ENCODE data around the gene TFEC.

Gene TFEC

GRCh38 chr7:116028787-116029186, 1.8 kb downstream of the TFEC start:
- Histone ChIP-seq H3K36me3 (no peaks in the 10 kb centered on the region), H3K4me3 (ENCODE audit: low read depth, low read length) (no peak overlapping the region), H3K9me3 (no peaks in the 10 kb centered on the region), H3K4me1 (no peaks in the 10 kb centered on the region), H3K27me3 (no peaks in the 10 kb centered on the region)
- DNase-seq = no peak
- no peak for TF ChIP-seq CTCF (IDR thresholded peaks at IDR 0.05; ENCODE audit: low read depth, low read length)

- Histone ChIP-seq H3K9me3 (no peaks in the 10 kb centered on the region), H3K36me3 (no peaks in the 10 kb centered on the region), H3K4me3 (ENCODE audit: low read depth, low read length) (no peak overlapping the region), H3K27me3 (no peaks in the 10 kb centered on the region), H3K4me1 (no peaks in the 10 kb centered on the region)
- TF ChIP-seq CTCF (IDR thresholded peaks at IDR 0.05; ENCODE audit: low read depth, low read length) = no peak
- no peak for DNase-seq
Measured at GRCh38 chr7:116027786-116028185, 2.8 kb downstream of the TFEC start.

DNA sequence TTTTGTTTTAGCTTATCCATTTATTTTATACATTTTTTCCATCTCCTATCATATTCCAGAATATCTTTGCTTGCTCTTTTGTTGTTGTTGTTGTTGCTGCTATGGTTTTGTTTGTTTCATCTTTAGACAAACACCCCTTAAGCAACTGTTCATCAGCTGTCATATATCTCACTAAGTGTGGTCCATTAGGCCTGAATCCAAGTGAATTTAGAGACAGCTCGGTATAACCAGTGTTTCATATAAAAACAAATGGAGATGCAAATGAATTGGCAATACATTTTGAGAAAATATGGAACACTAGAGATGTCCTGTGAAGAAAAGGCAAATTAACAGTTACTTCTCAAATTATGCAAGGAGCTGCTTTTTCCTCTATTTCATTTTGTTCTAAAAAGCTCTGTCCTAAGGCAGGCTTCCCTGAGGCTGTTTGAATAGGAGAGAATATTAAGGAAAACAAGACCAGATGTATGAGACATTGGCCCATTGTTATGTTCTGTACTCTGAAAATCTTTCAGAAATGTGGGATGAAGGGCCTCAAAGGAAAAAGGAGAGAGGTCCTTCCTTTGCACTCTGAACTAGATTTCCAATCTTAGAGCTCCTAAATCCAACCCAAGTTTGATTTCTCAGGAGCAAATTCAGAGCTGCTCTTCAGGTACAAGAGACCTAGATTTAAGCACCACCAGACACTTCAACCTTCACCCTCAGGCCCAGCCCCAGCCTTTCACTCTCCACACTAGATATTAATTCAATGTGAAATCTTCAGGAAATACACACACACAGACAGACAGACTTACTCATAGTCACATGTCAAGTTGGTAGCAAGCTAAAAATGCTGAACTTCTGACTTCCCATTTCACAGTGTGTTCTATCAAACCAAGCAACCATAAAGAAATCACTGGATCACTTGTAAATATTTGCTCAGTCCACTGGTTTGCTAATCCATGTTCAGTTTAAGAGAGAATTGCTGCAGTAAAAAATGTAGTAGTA, 5.4 kb downstream of the TFEC start:
- Histone ChIP-seq H3K4me1 (no peaks in the 10 kb centered on the region), H3K36me3 (no peaks in the 10 kb centered on the region), H3K9me3 (no peaks in the 10 kb centered on the region), H3K4me3 (ENCODE audit: low read depth, low read length) (no peak overlapping the region), H3K27me3 (no peaks in the 10 kb centered on the region)
- DNase-seq = no peak
- TF ChIP-seq CTCF (IDR thresholded peaks at IDR 0.05; ENCODE audit: low read depth, low read length) = no peak

DNA sequence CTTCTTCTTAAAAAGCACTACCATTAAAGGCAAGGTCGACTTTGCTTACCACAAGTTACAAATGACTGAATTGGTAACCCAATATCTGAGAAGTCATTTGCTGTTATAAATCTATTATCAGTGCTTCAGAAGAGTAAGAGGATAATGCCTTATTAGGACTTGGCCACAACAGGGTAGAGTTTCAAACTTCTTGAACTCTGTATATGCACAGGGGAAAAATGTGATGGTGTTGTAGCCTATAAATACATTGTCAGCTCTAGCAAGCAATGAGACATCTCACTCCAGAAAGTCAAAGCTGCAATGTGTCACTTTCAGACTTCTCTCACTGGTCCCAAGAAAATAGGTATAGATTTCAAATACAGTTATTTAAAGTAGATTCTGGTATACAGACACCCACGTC, 9.3 kb downstream of the TFEC start:
- H3K9me3 ChIP-seq = no peaks in the 10 kb centered on the region
- no peak for DNase-seq
- no peak overlapping the region for H3K4me3 ChIP-seq (ENCODE audit: low read depth, low read length)
- no peaks in the 10 kb centered on the region for H3K27me3 ChIP-seq
- no peaks in the 10 kb centered on the region for H3K36me3 ChIP-seq
- no peaks in the 10 kb centered on the region for H3K4me1 ChIP-seq
- TF ChIP-seq CTCF (IDR thresholded peaks at IDR 0.05; ENCODE audit: low read depth, low read length) = no peak

DNA sequence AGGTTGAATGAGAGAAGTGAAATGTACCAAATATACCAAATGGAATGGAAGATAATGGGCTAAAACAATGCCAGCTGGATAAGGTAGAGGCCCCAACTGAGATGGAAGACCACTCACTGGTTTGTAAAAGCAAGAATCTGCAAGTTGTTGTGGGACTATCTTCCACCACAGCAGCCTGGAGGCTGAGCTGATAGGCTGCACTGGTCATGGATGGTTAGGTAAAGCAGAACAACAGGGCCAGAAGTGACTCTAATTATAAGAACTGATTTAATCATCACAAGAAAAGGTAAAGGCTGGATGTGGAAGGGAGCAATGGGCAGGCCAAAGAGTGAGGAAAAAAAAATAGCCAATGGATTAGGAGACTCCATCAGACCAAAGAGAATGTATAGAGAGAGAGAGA, 11.8 kb downstream of the TFEC start:
- no peaks in the 10 kb centered on the region for H3K36me3 ChIP-seq
- H3K9me3 ChIP-seq = no peaks in the 10 kb centered on the region
- H3K4me3 ChIP-seq (ENCODE audit: low read depth, low read length) = no peak overlapping the region
- no peaks in the 10 kb centered on the region for H3K27me3 ChIP-seq
- H3K4me1 ChIP-seq = no peaks in the 10 kb centered on the region
- no peak for TF ChIP-seq CTCF (IDR thresholded peaks at IDR 0.05; ENCODE audit: low read depth, low read length)
- no peak for DNase-seq

- Histone ChIP-seq H3K9me3 (no peaks in the 10 kb centered on the region), H3K4me3 (ENCODE audit: low read depth, low read length) (no peak overlapping the region), H3K36me3 (no peaks in the 10 kb centered on the region), H3K27me3 (no peaks in the 10 kb centered on the region), H3K4me1 (no peaks in the 10 kb centered on the region)
- no peak for DNase-seq
- TF ChIP-seq CTCF (IDR thresholded peaks at IDR 0.05; ENCODE audit: low read depth, low read length) = no peak
Measured at GRCh38 chr7:116013675-116014074, 16.9 kb downstream of the TFEC start.

All from BE2C (cell line).